ENCODE measurements around the gene GALNTL6. TPM values are rescaled to one million over a fixed set of nuclear protein-coding genes. Genes with fewer than 3 reads are reported as not detected.

The GALNTL6 gene
- total RNA-seq, 1 donor from 2014 or later, result 0.61 TPM

GRCh38 chr4:172584816-172585215, 771.6 kb downstream of the GALNTL6 start:
- TF ChIP-seq EZH2 (IDR thresholded peaks at IDR 0.05; ENCODE audit: insufficient read depth, low read length) (no peak), CTCF (IDR thresholded peaks at IDR 0.05; ENCODE audit: insufficient read depth, low read depth, low read length) (no peak)
- H3K9me3 Mint-ChIP-seq (ENCODE audit: unreplicated experiment), result peaks cover 7% of the 10 kb centered on the region
- Histone ChIP-seq H3K9ac (ENCODE audit: low read length) (no peak overlapping the region), H2AFZ (ENCODE audit: low read depth, low read length) (no peak overlapping the region), H4K20me1 (ENCODE audit: insufficient read depth, low read length) (no peaks in the 10 kb centered on the region), H3K4me2 (ENCODE audit: low read length) (no peak overlapping the region), H3K4me3 (ENCODE audit: insufficient read depth, low read depth, low read length) (no peak overlapping the region), H3K27me3 (ENCODE audit: insufficient read depth, low read length) (no peaks in the 10 kb centered on the region), H3K79me2 (ENCODE audit: insufficient read depth, low read length) (no peaks in the 10 kb centered on the region), H3K4me1 (ENCODE audit: insufficient read depth, low read length) (no peaks in the 10 kb centered on the region), H3K27ac (ENCODE audit: low read depth, low read length) (no peak overlapping the region), H3K9me3 (ENCODE audit: insufficient read depth, low read depth, low read length) (no peaks in the 10 kb centered on the region), H3K36me3 (ENCODE audit: insufficient read depth, low read length) (no peaks in the 10 kb centered on the region)
- H3K27me3 Mint-ChIP-seq (ENCODE audit: low read depth, unreplicated experiment), result no peaks in the 10 kb centered on the region
- no peaks in the 10 kb centered on the region for H3K4me1 Mint-ChIP-seq (ENCODE audit: low read depth, unreplicated experiment)
- no peak overlapping the region for H3K27ac Mint-ChIP-seq (ENCODE audit: unreplicated experiment)
- no peaks in the 10 kb centered on the region for H3K36me3 Mint-ChIP-seq (ENCODE audit: low read depth, unreplicated experiment)
- H3K4me3 Mint-ChIP-seq (ENCODE audit: unreplicated experiment), result no peak overlapping the region
- DNase-seq (ENCODE audit: low read depth), result no peak
- FAIRE-seq, result no peak

GRCh38 chr4:172596206-172596605, 783.0 kb downstream of the GALNTL6 start:
- no peaks in the 10 kb centered on the region for H3K27me3 ChIP-seq (ENCODE audit: insufficient read depth, low read length)
- H3K4me1 Mint-ChIP-seq (ENCODE audit: low read depth, unreplicated experiment), result peaks cover 7% of the 10 kb centered on the region
- no peaks in the 10 kb centered on the region for H3K36me3 Mint-ChIP-seq (ENCODE audit: low read depth, unreplicated experiment)
- no peaks in the 10 kb centered on the region for H3K9me3 Mint-ChIP-seq (ENCODE audit: unreplicated experiment)
- no peak for FAIRE-seq
- H3K9ac ChIP-seq (ENCODE audit: low read length), result no peak overlapping the region
- H3K4me3 ChIP-seq (ENCODE audit: insufficient read depth, low read depth, low read length), result no peak overlapping the region
- DNase-seq (ENCODE audit: low read depth), result no peak
- no peak overlapping the region for H3K4me2 ChIP-seq (ENCODE audit: low read length)
- H3K36me3 ChIP-seq (ENCODE audit: insufficient read depth, low read length), result no peaks in the 10 kb centered on the region
- no peak overlapping the region for H2AFZ ChIP-seq (ENCODE audit: low read depth, low read length)
- TF ChIP-seq EZH2 (IDR thresholded peaks at IDR 0.05; ENCODE audit: insufficient read depth, low read length) (no peak), CTCF (IDR thresholded peaks at IDR 0.05; ENCODE audit: insufficient read depth, low read depth, low read length) (no peak)
- H3K9me3 ChIP-seq (ENCODE audit: insufficient read depth, low read depth, low read length), result no peaks in the 10 kb centered on the region
- no peak overlapping the region for H3K27ac ChIP-seq (ENCODE audit: low read depth, low read length)
- no peaks in the 10 kb centered on the region for H3K27me3 Mint-ChIP-seq (ENCODE audit: low read depth, unreplicated experiment)
- no peak overlapping the region for H3K27ac Mint-ChIP-seq (ENCODE audit: unreplicated experiment)
- H3K4me1 ChIP-seq (ENCODE audit: insufficient read depth, low read length), result no peaks in the 10 kb centered on the region
- H3K4me3 Mint-ChIP-seq (ENCODE audit: unreplicated experiment), result no peak overlapping the region
- H4K20me1 ChIP-seq (ENCODE audit: insufficient read depth, low read length), result no peaks in the 10 kb centered on the region
- no peaks in the 10 kb centered on the region for H3K79me2 ChIP-seq (ENCODE audit: insufficient read depth, low read length)

GRCh38 chr4:172599554-172599953, 786.4 kb downstream of the GALNTL6 start:
- DNase-seq (ENCODE audit: low read depth) (no peak), FAIRE-seq (no peak)
- no peaks in the 10 kb centered on the region for H3K9me3 Mint-ChIP-seq (ENCODE audit: unreplicated experiment)
- no peak overlapping the region for H3K4me2 ChIP-seq (ENCODE audit: low read length)
- no peaks in the 10 kb centered on the region for H3K79me2 ChIP-seq (ENCODE audit: insufficient read depth, low read length)
- H3K4me3 Mint-ChIP-seq (ENCODE audit: unreplicated experiment), result no peak overlapping the region
- no peaks in the 10 kb centered on the region for H3K9me3 ChIP-seq (ENCODE audit: insufficient read depth, low read depth, low read length)
- no peaks in the 10 kb centered on the region for H4K20me1 ChIP-seq (ENCODE audit: insufficient read depth, low read length)
- H3K36me3 ChIP-seq (ENCODE audit: insufficient read depth, low read length), result no peaks in the 10 kb centered on the region
- H3K4me3 ChIP-seq (ENCODE audit: insufficient read depth, low read depth, low read length), result no peak overlapping the region
- no peaks in the 10 kb centered on the region for H3K36me3 Mint-ChIP-seq (ENCODE audit: low read depth, unreplicated experiment)
- no peaks in the 10 kb centered on the region for H3K27me3 Mint-ChIP-seq (ENCODE audit: low read depth, unreplicated experiment)
- H3K4me1 ChIP-seq (ENCODE audit: insufficient read depth, low read length), result no peaks in the 10 kb centered on the region
- TF ChIP-seq CTCF (IDR thresholded peaks at IDR 0.05; ENCODE audit: insufficient read depth, low read depth, low read length), result no peak
- no peak for TF ChIP-seq EZH2 (IDR thresholded peaks at IDR 0.05; ENCODE audit: insufficient read depth, low read length)
- no peaks in the 10 kb centered on the region for H3K27me3 ChIP-seq (ENCODE audit: insufficient read depth, low read length)
- H3K27ac ChIP-seq (ENCODE audit: low read depth, low read length), result no peak overlapping the region
- no peak overlapping the region for H2AFZ ChIP-seq (ENCODE audit: low read depth, low read length)
- peaks cover 14% of the 10 kb centered on the region for H3K4me1 Mint-ChIP-seq (ENCODE audit: low read depth, unreplicated experiment)
- H3K27ac Mint-ChIP-seq (ENCODE audit: unreplicated experiment), result no peak overlapping the region
- no peak overlapping the region for H3K9ac ChIP-seq (ENCODE audit: low read length)
